ENCODE measurements around the gene ZNF534. TPM values are rescaled to one million over a fixed set of nuclear protein-coding genes. Genes with fewer than 3 reads are reported as not detected.
"Not testable (repeated sequence)": the region's sequence is repeated elsewhere in the genome, so short reads cannot be mapped to it uniquely, and the experiment has no call there.

The ZNF534 gene
- total and polyA plus RNA-seq, 5 donors from 2014 or later: not detected

DNA sequence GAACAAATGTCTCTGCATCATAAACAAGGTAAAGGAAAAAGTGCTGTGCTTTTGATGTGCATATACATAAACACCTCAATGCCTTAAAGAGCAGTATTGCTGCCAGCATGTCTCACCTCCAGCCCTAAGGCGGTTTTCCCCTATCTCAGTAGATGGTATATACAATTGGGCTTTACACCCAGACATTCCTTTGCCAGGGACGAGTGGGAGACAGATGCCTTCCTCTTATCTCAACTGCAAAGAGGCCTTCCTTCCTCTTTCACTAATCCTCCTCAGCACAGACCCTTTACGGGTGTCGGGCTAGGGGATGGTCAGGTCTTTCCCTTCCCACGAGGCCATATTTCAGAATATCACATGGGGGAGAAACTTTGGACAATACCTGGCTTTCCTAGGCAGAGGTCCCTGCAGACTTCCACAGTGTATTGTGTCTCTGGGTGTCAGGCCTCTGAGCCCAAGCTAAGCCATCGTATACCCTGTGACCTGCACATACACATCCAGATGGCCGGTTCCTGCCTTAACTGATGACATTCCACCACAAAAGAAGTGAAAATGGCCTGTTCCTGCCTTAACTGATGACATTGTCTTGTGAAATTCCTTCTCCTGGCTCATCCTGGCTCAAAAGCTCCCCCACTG is 55.3 kb downstream of the ZNF534 start:
- ATAC-seq (ENCODE audit: low read depth in 2 of 2); H3K27ac Mint-ChIP-seq; H3K27me3 Mint-ChIP-seq: not testable (repeated sequence)

DNA sequence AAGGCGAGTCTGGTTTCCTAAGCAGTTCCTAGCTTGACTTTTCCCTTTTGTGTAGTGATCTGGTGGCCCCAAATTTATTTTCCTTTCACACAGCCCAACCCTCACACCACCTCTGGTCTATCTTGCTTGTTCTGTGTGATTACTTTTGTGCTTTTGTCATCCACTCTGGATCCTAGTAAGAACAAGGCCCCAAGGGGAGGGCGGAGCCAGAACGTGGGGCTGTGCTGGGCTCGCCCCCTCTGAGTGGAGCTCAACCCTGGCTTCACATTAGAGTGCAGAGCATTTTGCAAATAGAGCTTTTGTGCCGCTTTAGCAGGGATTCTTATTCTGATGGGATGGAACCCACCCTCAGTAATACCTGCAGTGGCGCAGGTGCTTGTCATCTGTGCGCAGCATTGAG is 56.1 kb downstream of the ZNF534 start:
- H3K27me3 ChIP-seq (ENCODE audit: control insufficient read depth, insufficient read depth, low read length); DNase-seq; H3K4me3 ChIP-seq (ENCODE audit: low read depth, low read length); H3K27ac ChIP-seq (ENCODE audit: insufficient read depth, low read length, poor library complexity, severe bottlenecking); H3K27ac Mint-ChIP-seq; ATAC-seq (ENCODE audit: low read depth in 2 of 2); H3K36me3 ChIP-seq (ENCODE audit: control insufficient read depth, insufficient read depth, low read length); H3K4me1 Mint-ChIP-seq; H3K27me3 Mint-ChIP-seq; H3K4me1 ChIP-seq (ENCODE audit: control insufficient read depth, insufficient read depth, low read length, poor library complexity, severe bottlenecking); H3K4me3 Mint-ChIP-seq: not testable (repeated sequence)
- H3K9me3 Mint-ChIP-seq: peaks cover 0 to 68% (median 22%) of the 10 kb centered on the region in 7 donors
- H3K9me3 ChIP-seq (ENCODE audit: control insufficient read depth in 2 of 2, low read length in 2 of 2): peaks cover 14 to 67% of the 10 kb centered on the region in 2 experiments
- H3K36me3 Mint-ChIP-seq: peaks cover 13% of the 10 kb centered on the region

More for the DNA sequence above, 55.3 kb downstream of the ZNF534 start:
- not testable (repeated sequence) for H3K27ac ChIP-seq (ENCODE audit: insufficient read depth, low read length, poor library complexity, severe bottlenecking); H3K27me3 ChIP-seq (ENCODE audit: control insufficient read depth, insufficient read depth, low read length); H3K36me3 ChIP-seq (ENCODE audit: control insufficient read depth, insufficient read depth, low read length); H3K4me1 Mint-ChIP-seq; H3K4me3 ChIP-seq (ENCODE audit: low read depth, low read length); DNase-seq; H3K4me3 Mint-ChIP-seq; H3K4me1 ChIP-seq (ENCODE audit: control insufficient read depth, insufficient read depth, low read length, poor library complexity, severe bottlenecking)
- H3K9me3 ChIP-seq (ENCODE audit: control insufficient read depth in 2 of 2, low read length in 2 of 2): peaks cover 15 to 70% of the 10 kb centered on the region in 2 experiments
- H3K36me3 Mint-ChIP-seq: peaks cover 13% of the 10 kb centered on the region
- H3K9me3 Mint-ChIP-seq: peaks cover 0 to 67% (median 20%) of the 10 kb centered on the region in 7 donors

DNA sequence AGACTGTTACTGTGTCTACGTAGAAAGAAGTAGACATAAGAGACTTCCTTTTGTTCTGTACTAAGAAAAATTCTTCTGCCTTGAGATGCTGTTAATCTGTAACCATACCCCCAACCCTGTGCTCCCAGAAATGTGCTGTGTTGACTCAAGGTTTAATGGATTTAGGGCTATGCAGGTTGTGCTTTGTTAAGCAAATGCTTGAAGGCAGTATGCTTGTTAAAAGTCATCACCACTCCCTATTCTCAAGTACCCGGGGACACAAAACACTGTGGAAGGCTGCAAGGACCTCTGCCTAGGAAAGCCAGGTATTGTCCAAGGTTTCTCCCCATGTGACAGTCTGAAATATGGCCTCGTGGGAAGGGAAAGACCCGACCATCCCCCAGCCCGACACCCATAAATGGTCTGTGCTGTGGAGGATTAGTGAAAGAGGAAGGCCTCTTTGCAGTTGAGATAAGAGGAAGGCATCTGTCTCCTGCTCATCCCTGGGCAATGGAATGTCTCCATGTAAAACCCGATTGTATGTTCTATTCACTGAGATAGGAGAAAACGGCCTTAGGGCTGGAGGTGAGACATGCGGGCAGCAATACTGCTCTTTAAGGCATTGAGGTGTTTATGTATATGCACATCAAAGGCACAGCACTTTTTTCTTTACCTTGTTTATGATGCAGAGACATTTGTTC is 56.8 kb downstream of the ZNF534 start:
- H3K9me3 ChIP-seq (ENCODE audit: control insufficient read depth in 2 of 2, low read length in 2 of 2): peaks cover 13 to 62% of the 10 kb centered on the region in 2 experiments
- peaks cover 0 to 67% (median 22%) of the 10 kb centered on the region in 7 donors for H3K9me3 Mint-ChIP-seq
- H3K27me3 Mint-ChIP-seq; H3K27me3 ChIP-seq (ENCODE audit: control insufficient read depth, insufficient read depth, low read length); H3K4me1 Mint-ChIP-seq; ATAC-seq (ENCODE audit: low read depth in 2 of 2); DNase-seq; H3K36me3 ChIP-seq (ENCODE audit: control insufficient read depth, insufficient read depth, low read length); H3K27ac Mint-ChIP-seq; H3K4me3 ChIP-seq (ENCODE audit: low read depth, low read length); H3K27ac ChIP-seq (ENCODE audit: insufficient read depth, low read length, poor library complexity, severe bottlenecking); H3K4me1 ChIP-seq (ENCODE audit: control insufficient read depth, insufficient read depth, low read length, poor library complexity, severe bottlenecking): not testable (repeated sequence)
- peak overlapping the region in 1 of 4 donors; percentile 16 for H3K4me3 Mint-ChIP-seq
- H3K36me3 Mint-ChIP-seq: peaks cover 13% of the 10 kb centered on the region

DNA sequence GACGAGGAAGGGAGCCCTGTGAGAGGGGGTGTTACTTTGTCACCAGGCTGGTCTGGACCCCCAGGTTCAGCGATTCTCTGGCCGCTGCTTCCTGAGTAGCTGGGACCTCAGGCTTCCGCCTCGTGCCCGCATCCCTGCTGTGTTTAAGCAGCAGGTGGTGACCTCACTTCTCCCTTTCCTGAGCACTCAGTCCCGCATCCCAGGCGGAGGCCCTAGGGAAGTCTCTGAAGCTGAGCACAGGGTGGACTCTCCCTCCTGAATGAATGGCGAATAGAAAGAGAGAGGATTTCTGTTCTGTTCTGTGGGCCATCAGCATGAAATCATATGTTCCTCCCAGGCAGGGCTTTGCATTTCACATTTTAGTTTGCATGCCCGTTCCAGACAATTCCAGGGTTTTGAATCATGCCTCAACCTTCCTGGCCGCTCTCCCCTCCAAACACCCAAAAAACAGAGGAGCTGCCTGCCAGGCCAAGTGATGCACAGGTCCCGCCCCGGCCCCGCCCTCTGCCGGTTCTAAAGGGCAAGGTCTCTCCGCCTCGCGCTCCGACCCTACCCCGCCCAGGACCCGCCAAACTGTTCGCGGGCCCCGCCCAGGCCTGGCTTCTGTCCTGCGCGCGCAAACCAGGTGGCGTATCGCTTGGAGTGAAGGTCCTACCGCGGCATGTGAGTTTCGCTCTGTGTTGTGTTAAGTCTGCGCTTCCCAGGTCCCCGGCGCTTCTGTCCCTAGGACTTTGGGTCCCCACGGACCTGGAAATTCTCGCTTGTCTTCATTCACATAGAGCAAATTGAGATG is 63.4 kb downstream of the ZNF534 start:
- Histone ChIP-seq H3K4me1 (ENCODE audit: control insufficient read depth, insufficient read depth, low read length, poor library complexity, severe bottlenecking) (no peaks in the 10 kb centered on the region), H3K27ac (ENCODE audit: insufficient read depth, low read length, poor library complexity, severe bottlenecking) (no peak overlapping the region), H3K4me3 (ENCODE audit: low read depth, low read length) (no peak overlapping the region), H3K36me3 (ENCODE audit: control insufficient read depth, insufficient read depth, low read length) (no peaks in the 10 kb centered on the region), H3K27me3 (ENCODE audit: control insufficient read depth, insufficient read depth, low read length) (no peaks in the 10 kb centered on the region), H3K9me3 (ENCODE audit: control insufficient read depth in 2 of 2, low read length in 2 of 2) (peaks cover 2 to 33% of the 10 kb centered on the region in 2 experiments)
- H3K27me3 Mint-ChIP-seq: no peaks in the 10 kb centered on the region
- H3K27ac Mint-ChIP-seq: no peak overlapping the region
- DNase-seq (peak in 1 of 3 donors; percentile 14), ATAC-seq (ENCODE audit: low read depth in 2 of 2) (no peak)
- no peaks in the 10 kb centered on the region for H3K4me1 Mint-ChIP-seq
- H3K4me3 Mint-ChIP-seq: no peak overlapping the region
- peaks cover 11% of the 10 kb centered on the region for H3K36me3 Mint-ChIP-seq
- H3K9me3 Mint-ChIP-seq: peaks cover 0 to 60% (median 22%) of the 10 kb centered on the region in 7 donors

DNA sequence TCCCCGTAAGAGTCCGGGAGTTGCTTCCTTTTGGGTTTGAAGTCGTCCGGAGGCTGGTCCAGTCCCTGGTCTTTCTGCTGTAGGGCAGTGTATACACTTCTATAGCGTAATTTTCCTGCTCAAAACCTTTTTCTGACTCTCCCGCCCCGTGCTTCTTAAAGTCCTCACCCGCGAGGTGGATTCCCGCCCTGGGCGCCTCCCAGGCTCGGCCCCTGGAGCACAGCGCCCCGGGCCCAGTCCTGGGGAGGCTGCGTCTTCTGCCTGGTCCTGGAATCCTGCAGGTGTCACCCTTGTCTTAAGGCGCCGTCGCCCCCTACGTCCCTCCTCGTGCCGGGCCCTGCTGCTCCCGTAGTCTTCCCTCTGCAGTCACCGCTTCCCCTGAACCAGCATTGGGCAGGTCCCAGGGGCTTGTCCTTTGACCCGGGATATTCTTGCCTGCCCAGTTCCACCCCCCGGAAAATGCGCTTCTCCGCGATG is 64.1 kb downstream of the ZNF534 start:
- Mint-ChIP-seq H3K36me3 (peaks cover 11% of the 10 kb centered on the region), H3K4me3 (peak overlapping the region in 1 of 4 donors; percentile 52), H3K27me3 (no peaks in the 10 kb centered on the region), H3K9me3 (peaks cover 0 to 66% (median 22%) of the 10 kb centered on the region in 7 donors), H3K4me1 (no peaks in the 10 kb centered on the region), H3K27ac (peak overlapping the region in 1 of 3 donors; percentile 93)
- no peaks in the 10 kb centered on the region for H3K36me3 ChIP-seq (ENCODE audit: control insufficient read depth, insufficient read depth, low read length)
- no peak for ATAC-seq (ENCODE audit: low read depth in 2 of 2)
- H3K4me1 ChIP-seq (ENCODE audit: control insufficient read depth, insufficient read depth, low read length, poor library complexity, severe bottlenecking): no peaks in the 10 kb centered on the region
- no peaks in the 10 kb centered on the region for H3K27me3 ChIP-seq (ENCODE audit: control insufficient read depth, insufficient read depth, low read length)
- no peak overlapping the region for H3K4me3 ChIP-seq (ENCODE audit: low read depth, low read length)
- H3K9me3 ChIP-seq (ENCODE audit: control insufficient read depth in 2 of 2, low read length in 2 of 2): peaks cover 2 to 33% of the 10 kb centered on the region in 2 experiments
- no peak overlapping the region for H3K27ac ChIP-seq (ENCODE audit: insufficient read depth, low read length, poor library complexity, severe bottlenecking)
- no peak for DNase-seq

DNA sequence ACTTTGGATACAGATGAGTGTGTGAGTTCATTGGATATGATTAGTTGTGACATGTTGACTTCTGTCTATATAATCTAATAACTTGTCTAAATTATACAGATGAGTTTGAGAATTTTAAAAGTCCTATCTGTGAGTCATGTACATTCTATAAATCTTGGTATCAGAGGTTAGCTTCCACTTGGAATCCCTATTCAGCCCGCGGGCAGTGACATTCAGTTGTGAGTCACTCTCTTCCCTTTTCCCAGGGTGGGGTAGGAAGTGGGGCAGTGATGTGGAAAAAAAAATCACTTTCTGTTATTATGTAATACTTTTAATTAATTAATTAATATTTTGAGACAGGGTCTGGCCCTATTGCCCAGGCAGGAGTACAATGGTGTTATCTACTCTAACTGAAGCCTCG is 65.6 kb downstream of the ZNF534 start:
- ATAC-seq (ENCODE audit: low read depth in 2 of 2) (no peak), DNase-seq (no peak)
- no peaks in the 10 kb centered on the region for H3K36me3 ChIP-seq (ENCODE audit: control insufficient read depth, insufficient read depth, low read length)
- H3K4me3 ChIP-seq (ENCODE audit: low read depth, low read length): no peak overlapping the region
- H3K36me3 Mint-ChIP-seq: peaks cover 14% of the 10 kb centered on the region
- no peaks in the 10 kb centered on the region for H3K4me1 Mint-ChIP-seq
- H3K27ac Mint-ChIP-seq: no peak overlapping the region
- H3K9me3 ChIP-seq (ENCODE audit: control insufficient read depth in 2 of 2, low read length in 2 of 2): peaks cover 8 to 38% of the 10 kb centered on the region in 2 experiments
- H3K27me3 ChIP-seq (ENCODE audit: control insufficient read depth, insufficient read depth, low read length): no peaks in the 10 kb centered on the region
- no peak overlapping the region for H3K4me3 Mint-ChIP-seq
- H3K9me3 Mint-ChIP-seq: peaks cover 0 to 71% (median 24%) of the 10 kb centered on the region in 7 donors
- no peak overlapping the region for H3K27ac ChIP-seq (ENCODE audit: insufficient read depth, low read length, poor library complexity, severe bottlenecking)
- H3K27me3 Mint-ChIP-seq: no peaks in the 10 kb centered on the region
- no peaks in the 10 kb centered on the region for H3K4me1 ChIP-seq (ENCODE audit: control insufficient read depth, insufficient read depth, low read length, poor library complexity, severe bottlenecking)

DNA sequence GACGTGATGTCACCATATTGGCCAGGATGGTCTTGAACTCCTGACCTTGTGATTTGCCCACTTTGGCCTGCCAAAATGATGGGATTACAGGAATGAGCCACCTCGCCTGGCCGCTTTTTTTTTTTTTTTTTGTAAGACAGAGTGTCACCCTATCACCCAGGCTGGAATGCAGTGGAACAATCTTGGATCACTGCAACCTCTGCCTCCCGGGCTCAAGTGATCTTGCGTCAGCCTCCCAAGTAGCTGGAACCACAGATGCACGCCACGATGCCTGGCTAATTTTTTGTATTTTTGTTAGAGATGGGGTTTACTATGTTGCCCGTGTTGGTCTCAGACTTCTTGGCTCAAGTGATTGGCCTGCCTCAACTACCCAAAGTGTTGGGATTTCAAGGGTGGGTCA is 69.6 kb downstream of the ZNF534 start:
- Histone ChIP-seq H3K4me1 (ENCODE audit: control insufficient read depth, insufficient read depth, low read length, poor library complexity, severe bottlenecking) (no peaks in the 10 kb centered on the region), H3K9me3 (ENCODE audit: control insufficient read depth in 2 of 2, low read length in 2 of 2) (peaks cover 11 to 25% of the 10 kb centered on the region in 2 experiments), H3K27me3 (ENCODE audit: control insufficient read depth, insufficient read depth, low read length) (no peaks in the 10 kb centered on the region), H3K36me3 (ENCODE audit: control insufficient read depth, insufficient read depth, low read length) (no peaks in the 10 kb centered on the region), H3K4me3 (ENCODE audit: low read depth, low read length) (no peak overlapping the region), H3K27ac (ENCODE audit: insufficient read depth, low read length, poor library complexity, severe bottlenecking) (no peak overlapping the region)
- no peak overlapping the region for H3K4me3 Mint-ChIP-seq
- no peak for DNase-seq
- peaks cover 0 to 69% (median 35%) of the 10 kb centered on the region in 7 donors for H3K9me3 Mint-ChIP-seq
- no peak overlapping the region for H3K27ac Mint-ChIP-seq
- H3K27me3 Mint-ChIP-seq: peaks cover 4% of the 10 kb centered on the region
- H3K36me3 Mint-ChIP-seq: peaks cover 25% of the 10 kb centered on the region
- ATAC-seq (ENCODE audit: low read depth in 2 of 2): no peak
- no peaks in the 10 kb centered on the region for H3K4me1 Mint-ChIP-seq

Data from CD4-positive, CD25-positive, alpha-beta regulatory T cell (primary cell).